Peyer's patch (tissue), 4 donors: Measurements from ENCODE around the gene FILIP1. TPM values are rescaled to one million over a fixed set of nuclear protein-coding genes. Genes with fewer than 3 reads are reported as not detected.

Experiments
- DNase-seq, 3 donors: peaks; one replicate each; pipeline ENCODE4 v3.0.0-alpha.2; 2017 to 2019
- H3K27ac ChIP-seq, 4 donors: fragments of 200-600 bp; sonication (generic); one replicate each; pipeline ENCODE4 v1.5.1; 2016 to 2019
- H3K27me3 ChIP-seq, 2 donors: fragments of 200-600 bp; sonication (generic); one replicate each; pipeline ENCODE4 v1.5.1; 2019
- H3K36me3 ChIP-seq, 3 donors: fragments of 200-600 bp; sonication (generic); one replicate each; pipeline ENCODE4 v1.5.1; 2016 to 2019
- H3K4me1 ChIP-seq, 4 donors: fragments of 200-600 bp; sonication (generic); one replicate each; pipeline ENCODE4 v1.5.1; 2016 to 2019
- H3K4me3 ChIP-seq, 4 donors: fragments of 200-600 bp; sonication (generic); 1 replicate in 3 of 4; 2 replicates in 1 of 4; pipeline ENCODE4 v1.5.1; 2016 to 2019; ENCODE audit warnings: mild to moderate bottlenecking in 1 of 4
- H3K9me3 ChIP-seq, 4 donors: fragments of 200-600 bp; sonication (generic); one replicate each; pipeline ENCODE4 v1.5.1; 2016 to 2019; ENCODE audit warnings: mild to moderate bottlenecking in 1 of 4
- CTCF ChIP-seq, 6 experiments: fragments of 450-650 bp in 4 of 6; fragments of 200-600 bp in 2 of 6; sonication (generic) in 1 of 6; IDR thresholded peaks; one replicate each; pipeline ENCODE4 v1.5.1; 2017 to 2019; ENCODE audit warnings: antibody characterized with exemption in 6 of 6, mild to moderate bottlenecking in 3 of 6, moderate library complexity in 1 of 6
- POLR2A ChIP-seq, 2 donors: fragments of 450-650 bp; IDR thresholded peaks; one replicate each; pipeline ENCODE4 v1.5.1; 2017; ENCODE audit warnings: antibody characterized with exemption in 2 of 2, mild to moderate bottlenecking in 2 of 2, moderate library complexity in 2 of 2
- total RNA-seq, 4 donors: library from RNA; depleted of rRNA; stranded (reverse); fragments of >200 nt; gene quantifications; one replicate each; pipeline ENCODE4 v1.1.0, GENCODE V29; 2016

FILIP1 gene
- total RNA-seq, 4 donors from 2014 or later = 1.1 to 7.4 (median 4.0) TPM

- TF ChIP-seq CTCF (IDR thresholded peaks at IDR 0.05) (no peak), POLR2A (IDR thresholded peaks at IDR 0.05) (no peak)
Measured at GRCh38 chr6:75397656-75398465, 95.7 kb downstream of the FILIP1 start.

GRCh38 chr6:75397171-75397570 is 96.4 kb downstream of the FILIP1 start:
- no peaks in the 10 kb centered on the region for H3K36me3 ChIP-seq
- H3K9me3 ChIP-seq = no peaks in the 10 kb centered on the region
- no peak overlapping the region for H3K4me3 ChIP-seq
- DNase-seq = no peak
- no peak overlapping the region for H3K27ac ChIP-seq
- no peaks in the 10 kb centered on the region for H3K4me1 ChIP-seq
- TF ChIP-seq CTCF (IDR thresholded peaks at IDR 0.05) = no peak
- TF ChIP-seq POLR2A (IDR thresholded peaks at IDR 0.05) = no peak
- no peaks in the 10 kb centered on the region for H3K27me3 ChIP-seq

More at GRCh38 chr6:75397656-75398465, 95.7 kb downstream of the FILIP1 start:
- H3K27ac ChIP-seq = no peak overlapping the region
- DNase-seq = no peak
- H3K27me3 ChIP-seq = no peaks in the 10 kb centered on the region
- H3K9me3 ChIP-seq = no peaks in the 10 kb centered on the region
- H3K4me3 ChIP-seq = no peak overlapping the region
- H3K36me3 ChIP-seq = no peaks in the 10 kb centered on the region
- no peaks in the 10 kb centered on the region for H3K4me1 ChIP-seq

GRCh38 chr6:75396005-75396800 is 97.4 kb downstream of the FILIP1 start:
- TF ChIP-seq POLR2A (IDR thresholded peaks at IDR 0.05) (no peak), CTCF (IDR thresholded peaks at IDR 0.05) (no peak)
- Histone ChIP-seq H3K4me3 (no peak overlapping the region), H3K27ac (no peak overlapping the region), H3K27me3 (no peaks in the 10 kb centered on the region), H3K9me3 (no peaks in the 10 kb centered on the region), H3K4me1 (no peaks in the 10 kb centered on the region), H3K36me3 (no peaks in the 10 kb centered on the region)
- DNase-seq = no peak

- Histone ChIP-seq H3K9me3 (no peaks in the 10 kb centered on the region), H3K27me3 (no peaks in the 10 kb centered on the region), H3K4me3 (no peak overlapping the region), H3K27ac (no peak overlapping the region), H3K36me3 (no peaks in the 10 kb centered on the region), H3K4me1 (no peaks in the 10 kb centered on the region)
- no peak for TF ChIP-seq CTCF (IDR thresholded peaks at IDR 0.05)
- no peak for TF ChIP-seq POLR2A (IDR thresholded peaks at IDR 0.05)
- no peak for DNase-seq
Measured at GRCh38 chr6:75393806-75394205, 99.8 kb downstream of the FILIP1 start.

GRCh38 chr6:75391276-75391675 is 102.3 kb downstream of the FILIP1 start:
- H3K4me3 ChIP-seq = no peak overlapping the region
- TF ChIP-seq CTCF (IDR thresholded peaks at IDR 0.05) = no peak
- no peak for TF ChIP-seq POLR2A (IDR thresholded peaks at IDR 0.05)
- no peaks in the 10 kb centered on the region for H3K9me3 ChIP-seq
- no peak overlapping the region for H3K27ac ChIP-seq
- no peaks in the 10 kb centered on the region for H3K27me3 ChIP-seq
- H3K36me3 ChIP-seq = no peaks in the 10 kb centered on the region
- no peaks in the 10 kb centered on the region for H3K4me1 ChIP-seq
- DNase-seq = no peak
